HepG2 (cell line): Measurements from ENCODE around the gene KTN1. TPM values are rescaled to one million over a fixed set of nuclear protein-coding genes. Genes with fewer than 3 reads are reported as not detected.

Experiments used
- EHMT2 ChIP-seq: fragments of 200-600 bp; sonication (generic); IDR thresholded peaks from 2 replicates; pipeline ENCODE4 v1.7.0; 2017; ENCODE audit warnings: antibody characterized with exemption, low read depth, low read length, borderline replicate concordance
- ELK4 ChIP-seq: sonication (generic); formaldehyde crosslinking; IDR thresholded peaks from 2 replicates; pipeline ENCODE4 v1.9.0; 2021; ENCODE audit warnings: missing genetic modification reagents, borderline replicate concordance
- FOXK2 ChIP-seq: fragments of 450-650 bp; IDR thresholded peaks from 2 replicates; pipeline ENCODE4 v1.6.1; 2016
- GLI4 ChIP-seq: sonication (generic); formaldehyde crosslinking; IDR thresholded peaks from 2 replicates; pipeline ENCODE4 v1.5.1; 2020; ENCODE audit warnings: missing genetic modification reagents, mild to moderate bottlenecking, moderate library complexity, borderline replicate concordance
- HMGXB3 ChIP-seq: sonication (generic); formaldehyde crosslinking; IDR thresholded peaks from 2 replicates; pipeline ENCODE4 v1.4.0; 2020; ENCODE audit warnings: missing genetic modification reagents, borderline replicate concordance
- KAT8 ChIP-seq: IDR thresholded peaks from 2 replicates; pipeline ENCODE4 v1.6.1; 2016; ENCODE audit warnings: missing genetic modification reagents, missing compliant biosample characterization
- NR2F2 ChIP-seq: IDR thresholded peaks from 2 replicates; pipeline ENCODE4 v1.6.1; 2012; ENCODE audit warnings: low read depth, inconsistent platforms, borderline replicate concordance
- PRDM15 ChIP-seq: sonication (generic); formaldehyde crosslinking; IDR thresholded peaks from 2 replicates; pipeline ENCODE4 v1.4.0; 2020; ENCODE audit warnings: missing genetic modification reagents
- SP140L ChIP-seq: sonication (generic); formaldehyde crosslinking; IDR thresholded peaks from 2 replicates; pipeline ENCODE4 v1.4.0; 2020; ENCODE audit warnings: missing genetic modification reagents, borderline replicate concordance
- TFDP1 ChIP-seq: IDR thresholded peaks from 2 replicates; pipeline ENCODE4 v1.6.1; 2016; ENCODE audit warnings: missing compliant biosample characterization, missing genetic modification reagents, borderline replicate concordance
- TFE3 ChIP-seq: IDR thresholded peaks from 2 replicates; pipeline ENCODE4 v1.6.1; 2016
- TSC22D2 ChIP-seq: sonication (generic); formaldehyde crosslinking; IDR thresholded peaks from 2 replicates; pipeline ENCODE4 v1.5.1; 2020; ENCODE audit warnings: missing genetic modification reagents, mild to moderate bottlenecking, borderline replicate concordance
- ZKSCAN1 ChIP-seq: fragments of 150-350 bp; IDR thresholded peaks from 2 replicates; pipeline ENCODE4 v1.6.1; 2014; ENCODE audit warnings: low read length
- ZNF746 ChIP-seq: sonication (generic); formaldehyde crosslinking; IDR thresholded peaks from 2 replicates; pipeline ENCODE4 v1.8.0; 2022; ENCODE audit warnings: mild to moderate bottlenecking, missing genetic modification reagents
- polyA plus RNA-seq, 8 experiments: library from polyadenylated mRNA; depleted of rRNA in 3 of 8; stranded (reverse) in 7 of 8; unstranded in 1 of 8; fragments of >200 nt; fragmentation: Illumina TruSeq in 4 of 8; extraction: Trizol in 4 of 8; gene quantifications; 2 replicates each; pipeline versions ENCODE4 v1.2.1 to v1.2.3, GENCODE V29; 2011 to 2016; ENCODE audit warnings: low read depth in 4 of 8, missing spikeins in 1 of 8, mixed read lengths in 1 of 8; ENCODE audit not compliant: insufficient read depth in 1 of 8
- total RNA-seq, 5 experiments: library from RNA; depleted of rRNA; stranded (reverse); fragments of >200 nt; fragmentation: Illumina TruSeq; extraction: Trizol; gene quantifications; 2 replicates each; pipeline ENCODE4 v1.2.3, GENCODE V29; 2016; ENCODE audit warnings: low read depth in 1 of 5

KTN1 gene
- total and polyA plus RNA-seq, 2 of the 13 experiments (the other 11 are each of a cell fraction or from before 2014, with no cell fraction given), result 60.6 to 169 TPM

- peak; percentile 27; the same call in 1 of the 2 replicates for TF ChIP-seq TFDP1
- TF ChIP-seq KAT8, result peak; percentile 42; the same call in 1 of the 2 replicates
- peak; percentile 54; the same call in 1 of the 2 replicates for TF ChIP-seq PRDM15 (CRISPR knock-in tag)
- TF ChIP-seq TFE3 (CRISPR knock-in tag), result 0 out of 2 replicates have a peak, but pooled peaks have one; percentile 38
- TF ChIP-seq ZNF746 (CRISPR knock-in tag), result peak; percentile 40; the same call in 1 of the 2 replicates
- peak; percentile 74; the same call in 1 of the 2 replicates for TF ChIP-seq HMGXB3 (CRISPR knock-in tag)
- TF ChIP-seq NR2F2, result no peak
- TF ChIP-seq ZKSCAN1, result no peak
- TF ChIP-seq TSC22D2 (CRISPR knock-in tag), result 0 out of 2 replicates have a peak, but pooled peaks have one; percentile 36
- no peak for TF ChIP-seq SP140L (CRISPR knock-in tag)
- no peak for TF ChIP-seq GLI4 (CRISPR knock-in tag)
- no peak for TF ChIP-seq EHMT2
- TF ChIP-seq FOXK2, result no peak
- no peak for TF ChIP-seq ELK4 (CRISPR knock-in tag)
Observed at GRCh38 chr14:55579724-55580469, at the start of gene KTN1 (continued).
